HepG2 (cell line): ENCODE measurements around the gene RBM26.

Source experiments
- MXD4 ChIP-seq: IDR thresholded peaks from 2 replicates; pipeline ENCODE4 v1.6.1; 2016; ENCODE audit warnings: mild to moderate bottlenecking, missing biosample characterization, missing genetic modification reagents
- POLR2AphosphoS5 ChIP-seq: IDR thresholded peaks from 2 replicates; pipeline ENCODE4 v1.6.1; 2012; ENCODE audit warnings: low read depth, low read length
- ZNF747 ChIP-seq: sonication (generic); formaldehyde crosslinking; IDR thresholded peaks from 2 replicates; pipeline ENCODE4 v1.8.1; 2023; ENCODE audit warnings: missing genetic modification reagents, mild to moderate bottlenecking, borderline replicate concordance
- TF ChIP-seq, protein P1 (sequence below): sonication (generic); formaldehyde crosslinking; IDR thresholded peaks from 2 replicates; pipeline ENCODE4 v1.4.0; 2020; ENCODE audit warnings: missing genetic modification reagents

GRCh38 chr13:79395881-79396280 is 10.2 kb downstream of the RBM26 start:
- TF ChIP-seq MXD4 (CRISPR knock-in tag) (no peak), POLR2AphosphoS5 (no peak), ZNF747 (CRISPR knock-in tag) (no peak)
- TF ChIP-seq, protein P1, sequence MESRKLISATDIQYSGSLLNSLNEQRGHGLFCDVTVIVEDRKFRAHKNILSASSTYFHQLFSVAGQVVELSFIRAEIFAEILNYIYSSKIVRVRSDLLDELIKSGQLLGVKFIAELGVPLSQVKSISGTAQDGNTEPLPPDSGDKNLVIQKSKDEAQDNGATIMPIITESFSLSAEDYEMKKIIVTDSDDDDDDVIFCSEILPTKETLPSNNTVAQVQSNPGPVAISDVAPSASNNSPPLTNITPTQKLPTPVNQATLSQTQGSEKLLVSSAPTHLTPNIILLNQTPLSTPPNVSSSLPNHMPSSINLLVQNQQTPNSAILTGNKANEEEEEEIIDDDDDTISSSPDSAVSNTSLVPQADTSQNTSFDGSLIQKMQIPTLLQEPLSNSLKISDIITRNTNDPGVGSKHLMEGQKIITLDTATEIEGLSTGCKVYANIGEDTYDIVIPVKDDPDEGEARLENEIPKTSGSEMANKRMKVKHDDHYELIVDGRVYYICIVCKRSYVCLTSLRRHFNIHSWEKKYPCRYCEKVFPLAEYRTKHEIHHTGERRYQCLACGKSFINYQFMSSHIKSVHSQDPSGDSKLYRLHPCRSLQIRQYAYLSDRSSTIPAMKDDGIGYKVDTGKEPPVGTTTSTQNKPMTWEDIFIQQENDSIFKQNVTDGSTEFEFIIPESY (CRISPR knock-in tag): no peak
